Hindlimb muscle (tissue), 1 donor: ENCODE results near the gene UCK2. TPM values are rescaled to one million over a fixed set of nuclear protein-coding genes. Genes with fewer than 3 reads are reported as not detected.

Source experiments
- DNase-seq: peaks from one replicate; pipeline ENCODE4 v3.0.0-alpha.2; 2013
- polyA plus RNA-seq: library from polyadenylated mRNA; unstranded; fragments of 120-200 nt; gene quantifications from one replicate; pipeline ENCODE4 v1.2.1, GENCODE V29; 2013; ENCODE audit not compliant: insufficient read length

Gene UCK2
- polyA plus RNA-seq, 1 donor = 16.5 TPM

- DNase-seq = no peak
Measured at GRCh38 chr1:165903672-165904071, 76.3 kb downstream of the UCK2 start.

- no peak for DNase-seq
Measured at GRCh38 chr1:165904948-165905347, 77.5 kb downstream of the UCK2 start.

GRCh38 chr1:165905853-165906252 lies 78.4 kb downstream of the UCK2 start:
- DNase-seq = no peak

GRCh38 chr1:165907256-165907857 lies 79.9 kb downstream of the UCK2 start:
- no peak for DNase-seq

GRCh38 chr1:165910764-165911421 lies 83.5 kb downstream of the UCK2 start:
- DNase-seq = no peak

GRCh38 chr1:165911609-165912281 lies 84.3 kb downstream of the UCK2 start:
- no peak for DNase-seq

GRCh38 chr1:165912638-165913037 lies 85.2 kb downstream of the UCK2 start:
- DNase-seq = no peak

- peak; percentile 84 for DNase-seq
Measured at GRCh38 chr1:165914136-165914798, 86.9 kb downstream of the UCK2 start.

GRCh38 chr1:165915480-165915879 lies 88.1 kb downstream of the UCK2 start:
- DNase-seq = no peak

GRCh38 chr1:165915932-165916348 lies 88.5 kb downstream of the UCK2 start:
- no peak for DNase-seq

- DNase-seq = no peak
Measured at GRCh38 chr1:165917166-165917565, 89.8 kb downstream of the UCK2 start.

- no peak for DNase-seq
Measured at GRCh38 chr1:165924117-165924516, 96.7 kb downstream of the UCK2 start.

GRCh38 chr1:165925498-165926079 lies 98.2 kb downstream of the UCK2 start:
- no peak for DNase-seq

- DNase-seq = no peak
Measured at GRCh38 chr1:165927169-165927568, 99.8 kb downstream of the UCK2 start.

GRCh38 chr1:165928075-165928731 lies 100.8 kb downstream of the UCK2 start:
- no peak for DNase-seq

- DNase-seq = no peak
Measured at GRCh38 chr1:165930961-165931360, 103.5 kb downstream of the UCK2 start.

GRCh38 chr1:165933446-165934170 lies 106.2 kb downstream of the UCK2 start:
- DNase-seq = no peak

- DNase-seq = no peak
Measured at GRCh38 chr1:165936542-165936941, 109.1 kb downstream of the UCK2 start.

- no peak for DNase-seq
Measured at GRCh38 chr1:165937829-165938228, 110.4 kb downstream of the UCK2 start.

GRCh38 chr1:165938844-165939243 lies 111.4 kb downstream of the UCK2 start:
- DNase-seq = no peak

GRCh38 chr1:165941531-165941930 lies 114.1 kb downstream of the UCK2 start:
- DNase-seq = no peak

- DNase-seq = no peak
Measured at GRCh38 chr1:165942062-165942461, 114.6 kb downstream of the UCK2 start.
